Dermis microvascular lymphatic vessel endothelial cell (primary cell): ENCODE data around the gene TWSG1. TPM values are rescaled to one million over a fixed set of nuclear protein-coding genes. Genes with fewer than 3 reads are reported as not detected.
"Not testable (repeated sequence)": the region's sequence is repeated elsewhere in the genome, so short reads cannot be mapped to it uniquely, and the experiment has no call there.

Experiments
- DNase-seq, 2 donors: peaks; one replicate each; pipeline versions ENCODE4 v3.0.0 to v3.0.0-alpha.2; 2010; ENCODE audit warnings: low read depth in 2 of 2
- total RNA-seq: library from RNA; depleted of rRNA; stranded (reverse); fragments of >200 nt; gene quantifications from 2 replicates; pipeline ENCODE4 v1.2.1, GENCODE V29; 2014

TWSG1 gene
- total RNA-seq, 1 donor from 2014 or later = 33.6 TPM

DNA sequence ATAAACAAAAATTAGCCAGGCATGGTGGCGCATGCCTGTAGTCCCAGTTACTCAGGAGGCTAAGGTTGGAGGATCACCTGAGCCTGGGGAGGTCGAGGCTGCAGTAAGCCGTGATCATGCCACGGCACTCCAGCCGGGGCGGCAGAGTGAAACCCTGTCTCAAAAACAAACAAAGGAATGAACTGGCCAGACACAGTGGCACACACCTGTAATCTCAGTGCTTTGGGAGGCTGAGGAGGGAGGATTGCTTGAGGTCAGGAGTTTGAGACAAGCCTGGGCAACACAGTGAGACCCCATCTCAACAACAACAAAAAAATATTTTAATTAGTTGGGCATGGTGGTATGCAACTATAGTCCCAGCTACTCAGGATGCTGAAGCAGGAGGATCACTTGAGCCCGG lies 116.3 kb downstream of the TWSG1 start:
- not testable (repeated sequence) for DNase-seq

Other genes with a start within 250 kb of the TWSG1 start
- gene NDUFV2, start 232.1 kb upstream of the TWSG1 start, total RNA-seq = 71.2 and 105 TPM in 2 replicates
- 14.0 and 16.2 TPM in 2 replicates for gene ANKRD12, start 198.0 kb upstream of the TWSG1 start, total RNA-seq
- gene RALBP1, start 140.7 kb downstream of the TWSG1 start, total RNA-seq = 54.2 and 69.5 TPM in 2 replicates